ENCODE results near the gene FST.

The FST gene

GRCh38 chr5:53508125-53508524 lies 27.7 kb downstream of the FST start:
- in situ Hi-C loops (cut with MboI; ENCODE audit: low sequenced_read_pairs, unreplicated experiment), result no loop called here
- DNase-seq (ENCODE audit: low spot score), result no peak
- no peak for TF ChIP-seq CTCF (IDR thresholded peaks at IDR 0.05; ENCODE audit: borderline replicate concordance, control extremely low read depth, extremely low read depth, insufficient read depth, missing control alignments)

GRCh38 chr5:53512539-53512938 lies 32.1 kb downstream of the FST start:
- TF ChIP-seq CTCF (IDR thresholded peaks at IDR 0.05; ENCODE audit: borderline replicate concordance, control extremely low read depth, extremely low read depth, insufficient read depth, missing control alignments), result no peak
- in situ Hi-C loops (cut with MboI; ENCODE audit: low sequenced_read_pairs, unreplicated experiment), result no loop called here
- DNase-seq (ENCODE audit: low spot score), result no peak

- no peak for DNase-seq (ENCODE audit: low spot score)
Observed at GRCh38 chr5:53515988-53516387, 35.6 kb downstream of the FST start.

GRCh38 chr5:53520813-53521212 lies 40.4 kb downstream of the FST start:
- DNase-seq (ENCODE audit: low spot score), result no peak
- no peak for TF ChIP-seq CTCF (IDR thresholded peaks at IDR 0.05; ENCODE audit: borderline replicate concordance, control extremely low read depth, extremely low read depth, insufficient read depth, missing control alignments)
- in situ Hi-C loops (cut with MboI; ENCODE audit: low sequenced_read_pairs, unreplicated experiment), result no loop called here

More at GRCh38 chr5:53515988-53516387, 35.6 kb downstream of the FST start:
- TF ChIP-seq CTCF (IDR thresholded peaks at IDR 0.05; ENCODE audit: borderline replicate concordance, control extremely low read depth, extremely low read depth, insufficient read depth, missing control alignments), result no peak
- in situ Hi-C loops (cut with MboI; ENCODE audit: low sequenced_read_pairs, unreplicated experiment), result no loop called here
